Central memory CD8-positive, alpha-beta T cell (primary cell): Measurements from ENCODE around the gene KDSR.

ENCODE experiments used
- ATAC-seq: fragments of 150-1000 bp; cut with Tn5 transposase; replicated peaks from 2 replicates; pipeline ENCODE4 v1.10.0; 2022; ENCODE audit warnings: mild to moderate bottlenecking, moderate FRiP score, moderate number of reproducible peaks; ENCODE audit not compliant: poor library complexity, severe bottlenecking; ENCODE audit errors: extremely low read depth
- DNase-seq, 2 donors: peaks; one replicate each; pipeline ENCODE4 v3.0.0; 2021; ENCODE audit warnings: low spot score in 2 of 2
- H3K27ac Mint-ChIP-seq: one replicate; pipeline ENCODE4 v1.8.0; 2022; ENCODE audit warnings: low read depth, mild to moderate bottlenecking, moderate library complexity, mixed read lengths
- H3K27me3 Mint-ChIP-seq: one replicate; pipeline ENCODE4 v1.8.0; 2022; ENCODE audit warnings: mixed read lengths
- H3K36me3 Mint-ChIP-seq: one replicate; pipeline ENCODE4 v1.8.0; 2022; ENCODE audit warnings: mild to moderate bottlenecking, moderate library complexity, mixed read lengths; ENCODE audit not compliant: insufficient read depth
- H3K4me1 Mint-ChIP-seq: one replicate; pipeline ENCODE4 v1.8.0; 2022; ENCODE audit warnings: mixed read lengths
- H3K4me3 Mint-ChIP-seq: one replicate; pipeline ENCODE4 v1.8.0; 2022; ENCODE audit warnings: mild to moderate bottlenecking, moderate library complexity, mixed read lengths
- H3K9me3 Mint-ChIP-seq: one replicate; pipeline ENCODE4 v1.8.0; 2022; ENCODE audit warnings: mixed read lengths

The KDSR gene

DNA sequence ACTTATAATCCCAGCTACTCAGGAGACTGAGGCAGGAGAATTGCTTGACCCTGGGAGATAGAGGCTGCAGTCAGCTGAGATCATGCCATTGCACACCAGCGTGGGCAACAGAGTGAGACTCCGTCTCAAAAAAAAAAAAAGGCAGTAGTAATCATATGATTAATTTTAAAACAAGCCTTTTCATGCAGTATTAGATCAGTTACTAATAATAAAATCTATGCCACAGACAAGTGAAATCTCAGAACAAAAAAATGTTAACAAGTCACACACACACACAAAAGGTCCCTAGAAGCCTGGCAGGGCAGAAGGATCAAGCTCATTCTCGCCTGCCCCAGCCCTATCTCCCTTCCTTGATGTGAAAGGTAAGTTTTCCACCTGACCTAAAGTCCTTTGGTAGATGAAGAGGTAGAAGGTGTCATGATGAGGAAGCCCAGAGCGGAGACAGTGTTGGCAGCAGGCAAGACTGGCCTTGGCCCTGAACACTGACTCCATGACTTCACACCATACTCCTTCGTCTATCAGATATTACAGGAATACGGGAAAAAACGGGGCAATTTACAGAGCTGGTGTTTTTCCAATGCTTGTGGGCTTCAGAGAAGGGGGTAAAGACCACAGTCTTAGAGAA lies 10.6 kb downstream of the KDSR start:
- no peaks in the 10 kb centered on the region for H3K4me1 Mint-ChIP-seq
- DNase-seq (no peak), ATAC-seq (no peak)
- H3K27me3 Mint-ChIP-seq = no peaks in the 10 kb centered on the region
- no peaks in the 10 kb centered on the region for H3K9me3 Mint-ChIP-seq
- no peak overlapping the region for H3K27ac Mint-ChIP-seq
- H3K36me3 Mint-ChIP-seq = peaks cover 36% of the 10 kb centered on the region
- no peak overlapping the region for H3K4me3 Mint-ChIP-seq

DNA sequence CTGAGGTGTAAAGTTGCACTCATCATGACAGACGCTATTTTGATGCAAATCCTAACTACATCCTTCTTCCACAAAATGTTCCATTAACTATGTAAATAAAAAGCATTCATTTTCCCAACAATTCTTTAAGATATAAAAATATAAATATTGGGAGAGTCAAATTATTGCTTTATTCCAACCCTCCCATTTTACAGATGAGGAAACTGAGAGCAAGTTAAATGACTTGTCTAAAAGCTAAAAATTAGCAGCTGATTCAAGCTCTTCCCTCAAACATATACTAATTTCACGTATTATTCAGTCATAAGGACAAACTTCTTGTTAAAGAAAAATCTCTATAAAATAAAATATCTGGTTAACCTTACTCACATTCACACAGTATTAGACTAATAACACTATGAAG lies 16.8 kb downstream of the KDSR start:
- no peak for DNase-seq
- Mint-ChIP-seq H3K27me3 (no peaks in the 10 kb centered on the region), H3K27ac (no peak overlapping the region), H3K9me3 (no peaks in the 10 kb centered on the region), H3K36me3 (peaks cover 35% of the 10 kb centered on the region), H3K4me3 (no peak overlapping the region), H3K4me1 (no peaks in the 10 kb centered on the region)
- ATAC-seq = no peak

DNA sequence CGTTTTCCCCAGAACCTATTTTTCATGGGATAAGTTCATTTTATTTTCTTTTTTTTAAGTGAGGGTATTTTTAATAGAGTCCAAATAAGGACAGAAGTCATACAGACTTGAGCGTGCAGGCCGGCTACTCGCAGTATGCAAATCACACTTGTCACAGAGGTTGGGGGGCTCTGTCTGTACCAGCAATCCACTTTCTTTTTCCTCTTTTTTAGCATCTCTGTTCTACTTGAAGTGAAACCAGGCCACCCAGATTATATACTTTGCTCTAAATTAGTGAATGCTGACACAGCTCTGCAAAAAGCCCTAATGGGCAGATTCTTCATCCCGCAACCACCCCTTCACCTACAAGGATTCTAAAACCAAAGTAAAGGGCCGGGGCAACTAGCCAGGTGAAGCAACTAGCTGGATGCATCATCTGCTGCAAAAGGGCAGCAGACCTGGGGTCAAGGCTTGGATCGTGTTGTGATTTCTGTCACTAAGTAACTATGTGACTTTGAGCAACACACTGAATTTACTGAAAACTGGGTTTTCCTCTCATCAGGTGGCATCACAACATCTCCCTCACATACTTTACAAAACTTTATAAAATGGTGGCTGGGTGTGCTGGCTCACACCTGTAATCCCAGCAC lies 18.4 kb downstream of the KDSR start:
- Mint-ChIP-seq H3K36me3 (peaks cover 42% of the 10 kb centered on the region), H3K27ac (no peak overlapping the region), H3K4me1 (no peaks in the 10 kb centered on the region), H3K9me3 (no peaks in the 10 kb centered on the region), H3K4me3 (no peak overlapping the region), H3K27me3 (no peaks in the 10 kb centered on the region)
- DNase-seq (no peak), ATAC-seq (no peak)

DNA sequence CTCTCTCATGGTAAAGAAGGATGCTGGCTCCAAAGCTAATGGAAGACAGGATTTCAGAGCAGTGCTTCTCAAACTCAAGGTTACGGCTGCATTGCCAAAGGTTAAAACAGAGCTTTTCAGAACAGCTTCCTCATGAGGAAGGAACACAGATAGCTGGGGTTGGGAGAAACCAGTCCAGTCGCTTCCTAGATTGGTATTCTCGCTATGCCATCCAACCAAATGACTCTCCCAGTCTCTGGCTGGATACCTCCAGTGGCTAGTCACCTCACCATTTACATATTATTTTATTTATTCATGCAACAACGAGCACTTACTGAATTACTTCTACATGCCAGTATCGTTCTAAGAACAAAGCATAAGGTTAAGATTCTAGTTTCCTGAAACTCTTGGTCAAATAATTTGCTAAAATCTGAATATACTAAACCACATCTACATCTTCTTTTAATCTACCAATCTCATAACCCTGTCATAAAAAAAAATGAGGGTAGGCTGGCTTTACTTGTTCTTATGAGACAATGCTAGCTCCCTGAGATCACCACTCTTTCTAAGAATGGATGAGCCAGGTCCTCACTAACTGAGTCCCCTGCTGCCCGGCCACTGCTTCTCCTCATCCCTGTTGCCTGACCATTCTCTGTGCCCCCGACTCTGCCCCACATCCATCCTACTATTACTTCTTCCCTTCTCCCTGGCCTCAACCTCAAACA lies 20.4 kb downstream of the KDSR start:
- H3K4me1 Mint-ChIP-seq = no peaks in the 10 kb centered on the region
- DNase-seq = no peak
- H3K27ac Mint-ChIP-seq = peak overlapping the region; percentile 49
- no peaks in the 10 kb centered on the region for H3K27me3 Mint-ChIP-seq
- no peaks in the 10 kb centered on the region for H3K9me3 Mint-ChIP-seq
- no peak overlapping the region for H3K4me3 Mint-ChIP-seq
- no peak for ATAC-seq
- peaks cover 43% of the 10 kb centered on the region for H3K36me3 Mint-ChIP-seq

DNA sequence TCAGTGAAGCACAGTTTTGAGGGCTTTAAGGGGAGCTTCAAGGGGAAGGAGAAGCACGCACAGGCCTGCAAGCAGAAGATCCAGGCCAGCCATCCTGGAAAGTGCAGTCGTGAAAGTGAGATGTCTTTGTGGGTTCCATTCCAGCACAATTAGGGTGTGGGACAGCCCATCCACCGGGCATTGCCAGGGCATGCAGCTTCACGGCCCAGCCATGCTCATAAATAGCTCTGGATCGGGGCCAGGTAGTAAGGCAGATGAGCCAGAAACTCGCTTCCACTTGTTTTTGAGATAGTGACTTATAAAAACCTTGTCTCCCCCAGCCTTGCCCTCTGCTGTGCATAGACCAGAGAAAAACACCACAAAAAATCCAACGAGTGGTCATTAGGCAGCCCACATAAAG lies 21.0 kb downstream of the KDSR start:
- H3K36me3 Mint-ChIP-seq = peaks cover 40% of the 10 kb centered on the region

DNA sequence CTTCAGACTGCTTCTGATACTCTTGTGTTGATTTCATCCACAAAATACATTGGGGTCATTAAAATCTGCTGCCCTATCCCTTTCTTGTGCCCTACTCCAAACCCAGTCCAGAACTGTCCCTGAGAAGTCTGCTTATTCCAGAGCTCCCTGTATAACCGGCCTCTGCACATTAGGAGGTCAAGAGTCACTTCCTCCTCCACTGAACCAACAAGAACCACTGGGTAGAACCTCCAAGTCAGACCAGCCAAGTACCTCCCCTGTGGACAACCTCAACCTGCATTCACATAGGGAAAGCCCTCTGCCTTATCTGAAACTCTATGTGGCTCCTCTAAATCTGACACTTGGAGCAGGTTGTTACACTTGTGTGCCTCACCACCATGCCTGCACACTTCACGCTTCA lies 22.1 kb downstream of the KDSR start:
- Mint-ChIP-seq H3K36me3 (peaks cover 41% of the 10 kb centered on the region), H3K27me3 (no peaks in the 10 kb centered on the region), H3K27ac (no peak overlapping the region), H3K4me1 (no peaks in the 10 kb centered on the region), H3K9me3 (no peaks in the 10 kb centered on the region), H3K4me3 (no peak overlapping the region)
- no peak for ATAC-seq
- DNase-seq = no peak

More for the DNA sequence above, 21.0 kb downstream of the KDSR start:
- H3K27me3 Mint-ChIP-seq = no peaks in the 10 kb centered on the region
- no peak overlapping the region for H3K4me3 Mint-ChIP-seq
- ATAC-seq = no peak
- no peak overlapping the region for H3K27ac Mint-ChIP-seq
- no peak for DNase-seq
- H3K9me3 Mint-ChIP-seq = no peaks in the 10 kb centered on the region
- no peaks in the 10 kb centered on the region for H3K4me1 Mint-ChIP-seq

DNA sequence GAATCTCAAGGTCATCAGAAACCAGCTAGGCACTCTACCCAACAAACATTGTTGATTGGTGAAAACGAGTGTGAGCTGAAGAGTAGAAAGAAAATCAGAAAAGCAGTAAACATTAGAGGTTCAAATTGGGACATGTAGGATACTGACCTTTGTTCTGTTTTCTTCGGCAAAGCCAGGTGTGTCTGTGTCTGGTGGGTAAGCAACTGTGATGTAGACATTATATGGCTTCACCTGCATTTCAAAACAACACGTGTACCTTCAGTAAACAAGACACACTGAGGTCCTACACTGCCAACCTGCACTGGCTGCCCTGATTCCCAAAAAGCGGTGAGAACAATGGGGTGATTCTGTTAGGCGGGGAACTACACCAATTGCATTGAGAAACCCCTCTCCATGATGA lies 22.7 kb downstream of the KDSR start:
- H3K9me3 Mint-ChIP-seq = no peaks in the 10 kb centered on the region
- no peak for ATAC-seq
- H3K36me3 Mint-ChIP-seq = peaks cover 40% of the 10 kb centered on the region
- no peak for DNase-seq
- H3K27ac Mint-ChIP-seq = no peak overlapping the region
- no peak overlapping the region for H3K4me3 Mint-ChIP-seq
- H3K4me1 Mint-ChIP-seq = no peaks in the 10 kb centered on the region
- H3K27me3 Mint-ChIP-seq = no peaks in the 10 kb centered on the region

DNA sequence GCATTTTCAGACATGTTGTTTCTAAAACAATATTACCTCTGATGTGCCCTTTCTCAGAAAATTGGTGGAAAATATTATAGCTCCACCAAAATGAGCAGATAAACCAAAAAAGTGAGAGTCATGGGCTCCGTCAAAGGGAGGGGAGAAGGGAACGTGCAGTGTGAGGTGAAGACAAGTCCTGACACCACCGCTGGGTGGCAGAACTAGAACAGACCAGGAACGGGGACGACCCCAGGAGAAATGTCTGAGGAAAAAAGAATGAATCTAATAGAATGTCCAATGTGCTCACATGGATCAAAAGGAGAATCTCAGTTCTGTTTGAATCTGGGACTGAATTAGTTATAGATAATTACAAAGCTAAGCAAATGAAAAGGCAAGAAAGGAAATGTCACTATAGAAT lies 24.8 kb downstream of the KDSR start:
- Mint-ChIP-seq H3K36me3 (peaks cover 36% of the 10 kb centered on the region), H3K27me3 (no peaks in the 10 kb centered on the region), H3K9me3 (no peaks in the 10 kb centered on the region), H3K27ac (no peak overlapping the region), H3K4me1 (no peaks in the 10 kb centered on the region), H3K4me3 (no peak overlapping the region)
- ATAC-seq = no peak
- DNase-seq = no peak

DNA sequence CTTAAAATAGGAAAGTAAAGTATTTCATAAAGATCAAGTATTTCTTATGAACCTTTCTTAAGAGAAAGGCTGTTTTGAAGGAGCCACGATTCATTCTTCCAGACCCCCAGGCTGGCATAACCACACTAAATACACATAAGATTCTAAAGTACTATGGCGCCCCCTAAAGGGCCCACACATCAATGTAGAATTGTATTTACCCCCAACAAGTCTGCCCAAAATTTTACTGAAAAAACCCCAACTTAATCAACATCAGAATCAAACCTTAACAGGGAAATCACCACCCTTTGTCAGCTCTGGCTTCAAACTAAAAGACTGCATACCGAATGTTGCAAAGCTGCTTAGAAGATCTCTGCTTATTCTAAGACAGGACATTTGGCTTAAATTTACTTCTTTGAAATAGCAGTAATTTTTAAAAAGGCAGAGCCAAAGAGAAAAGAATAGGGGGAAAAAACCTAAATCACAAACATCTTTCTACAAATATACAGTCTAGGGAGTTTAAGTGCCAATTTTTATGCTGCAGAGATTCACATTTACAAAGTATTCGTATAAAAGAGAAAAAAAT lies 27.0 kb downstream of the KDSR start:
- H3K4me1 Mint-ChIP-seq = no peaks in the 10 kb centered on the region
- H3K36me3 Mint-ChIP-seq = peaks cover 32% of the 10 kb centered on the region
- no peaks in the 10 kb centered on the region for H3K9me3 Mint-ChIP-seq
- no peaks in the 10 kb centered on the region for H3K27me3 Mint-ChIP-seq
- no peak overlapping the region for H3K27ac Mint-ChIP-seq
- DNase-seq (no peak), ATAC-seq (peak; percentile 46)
- no peak overlapping the region for H3K4me3 Mint-ChIP-seq

DNA sequence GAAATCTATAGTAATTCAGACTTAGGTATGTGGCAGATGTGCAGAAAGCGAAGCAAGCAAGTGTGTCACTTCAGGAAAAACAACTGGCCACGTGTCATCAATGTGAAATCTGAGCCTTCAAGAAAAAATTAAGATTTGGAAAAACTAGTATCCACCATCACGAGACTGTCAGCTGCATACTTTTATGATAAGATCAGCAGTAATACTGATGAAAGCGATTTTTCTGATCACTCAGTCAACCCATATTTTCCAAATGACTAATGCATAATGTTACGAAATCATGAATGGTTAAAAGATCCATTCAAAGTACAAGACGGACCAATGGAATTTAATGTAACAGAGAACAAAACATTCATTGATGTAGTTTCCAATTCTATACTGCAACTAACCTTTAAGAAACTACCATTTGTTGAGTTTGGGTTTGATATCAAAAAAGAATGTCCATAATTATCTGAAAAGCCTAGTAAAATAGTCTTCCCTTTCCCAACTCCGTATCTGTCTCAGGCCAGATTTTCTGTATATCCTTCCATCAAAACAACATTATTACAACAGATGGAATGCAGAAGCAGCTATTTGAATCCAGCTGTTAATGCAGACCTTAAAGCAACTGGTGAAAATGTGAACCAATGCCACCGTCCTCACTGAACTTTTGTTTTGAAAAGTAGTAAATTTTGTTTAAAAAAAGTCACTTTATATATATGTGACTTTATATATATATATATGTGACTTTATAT lies 30.5 kb downstream of the KDSR start:
- ATAC-seq (no peak), DNase-seq (no peak)
- Mint-ChIP-seq H3K27ac (no peak overlapping the region), H3K27me3 (no peaks in the 10 kb centered on the region), H3K9me3 (no peaks in the 10 kb centered on the region), H3K4me1 (no peaks in the 10 kb centered on the region), H3K36me3 (peaks cover 19% of the 10 kb centered on the region), H3K4me3 (no peak overlapping the region)

DNA sequence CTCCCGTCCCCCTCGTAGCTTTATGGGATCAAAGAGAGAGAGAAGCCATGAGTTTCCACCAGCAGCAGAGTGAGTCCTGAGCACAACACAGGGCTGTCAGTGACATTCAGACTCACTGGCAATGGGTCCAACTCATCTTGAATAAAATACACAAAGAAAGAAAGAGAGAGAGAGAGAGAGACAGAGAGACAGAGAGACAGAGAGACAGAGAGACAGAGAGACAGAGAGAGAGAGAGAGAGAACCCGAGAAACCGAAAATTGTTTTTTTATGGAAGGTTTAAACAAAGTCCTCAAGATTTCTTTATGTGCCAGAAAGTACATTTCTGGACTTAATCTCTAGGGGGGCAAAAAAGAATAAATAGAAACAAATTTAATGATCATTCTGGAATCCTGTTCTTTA lies 35.9 kb downstream of the KDSR start:
- ATAC-seq (no peak), DNase-seq (no peak)
- no peak overlapping the region for H3K27ac Mint-ChIP-seq
- no peak overlapping the region for H3K4me3 Mint-ChIP-seq
- peaks cover 18% of the 10 kb centered on the region for H3K36me3 Mint-ChIP-seq
- no peaks in the 10 kb centered on the region for H3K27me3 Mint-ChIP-seq
- no peaks in the 10 kb centered on the region for H3K9me3 Mint-ChIP-seq
- no peaks in the 10 kb centered on the region for H3K4me1 Mint-ChIP-seq

DNA sequence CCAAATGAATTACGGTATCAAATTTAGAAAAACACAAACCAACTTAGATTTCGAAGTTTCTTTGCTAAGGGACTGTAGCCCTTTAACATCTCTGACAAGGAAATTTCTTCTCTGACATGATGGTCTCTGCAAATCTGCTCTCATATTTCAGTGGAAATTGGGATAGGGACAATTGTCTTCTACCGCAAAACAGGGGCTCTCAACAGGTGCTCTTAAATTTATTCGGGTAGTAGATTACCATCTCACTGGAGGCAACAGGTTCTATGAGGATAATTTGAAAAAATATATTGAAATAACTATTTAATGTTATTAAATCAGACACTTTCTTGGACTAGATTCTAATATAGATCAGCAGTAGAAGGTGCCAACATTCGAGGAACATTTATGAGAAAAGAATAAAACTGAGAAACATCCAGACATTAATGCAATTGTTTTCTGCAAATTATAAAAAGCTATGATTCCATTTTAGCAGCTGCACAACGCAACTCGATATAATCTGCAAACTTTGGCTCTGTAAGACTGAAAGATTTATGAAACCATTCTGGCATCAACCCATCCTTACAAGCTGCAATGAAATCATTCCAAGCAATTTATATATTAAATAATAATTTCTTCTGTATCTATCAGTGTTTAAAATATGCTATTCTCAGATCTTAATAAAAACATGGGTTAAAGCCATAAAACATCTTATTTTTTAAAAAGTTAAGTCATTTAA lies 37.4 kb downstream of the KDSR start:
- H3K4me3 Mint-ChIP-seq = no peak overlapping the region
- H3K36me3 Mint-ChIP-seq = peaks cover 20% of the 10 kb centered on the region
- no peaks in the 10 kb centered on the region for H3K9me3 Mint-ChIP-seq
- DNase-seq (no peak), ATAC-seq (no peak)
- H3K27me3 Mint-ChIP-seq = no peaks in the 10 kb centered on the region
- H3K27ac Mint-ChIP-seq = no peak overlapping the region
- no peaks in the 10 kb centered on the region for H3K4me1 Mint-ChIP-seq
